H1 (cell line): ENCODE results near the gene HDGFL3. TPM values are rescaled to one million over a fixed set of nuclear protein-coding genes. Genes with fewer than 3 reads are reported as not detected.

Experiments used
- KDM4A ChIP-seq: IDR thresholded peaks from one replicate; pipeline ENCODE4 v1.7.1; 2012; ENCODE audit warnings: low read depth, mild to moderate bottlenecking, moderate library complexity, low read length, inconsistent platforms; ENCODE audit not compliant: severe bottlenecking
- MAX ChIP-seq: IDR thresholded peaks from 2 replicates; pipeline ENCODE4 v1.6.1; 2012; ENCODE audit warnings: inconsistent platforms
- RNF2 ChIP-seq: fragments of 200-900, 300-1000 bp; sonication (generic); IDR thresholded peaks from 2 replicates; pipeline ENCODE4 v1.7.1; 2016; ENCODE audit warnings: borderline replicate concordance, low read depth, mild to moderate bottlenecking, antibody characterized with exemption, low read length; ENCODE audit not compliant: poor library complexity, severe bottlenecking; ENCODE audit errors: missing control alignments
- polyA plus RNA-seq, 7 experiments: library from polyadenylated mRNA; depleted of rRNA in 3 of 7; stranded (reverse) in 5 of 7; unstranded in 2 of 7; fragments of >200 nt in 5 of 7; fragments of 200-250 nt in 2 of 7; gene quantifications; 1 replicate in 5 of 7; 2 replicates in 1 of 7; 4 replicates in 1 of 7; pipeline versions ENCODE4 v1.2.1 to v1.2.3, GENCODE V29; 2011 to 2013; ENCODE audit warnings: missing spikeins in 2 of 7, mixed read lengths in 2 of 7
- total RNA-seq: library from RNA; stranded (reverse); fragmentation: NEBNext Ultra II Directional; extraction: Animal tissue kit (Norgen Biotek cat#: 25700); gene quantifications from 2 replicates; pipeline ENCODE4 v1.2.1, GENCODE V29; 2021

Gene HDGFL3
- total and polyA plus RNA-seq, 2 of the 8 experiments (the other 6 are each of a cell fraction or from before 2014, with no cell fraction given) = 14.1 to 149 TPM

DNA sequence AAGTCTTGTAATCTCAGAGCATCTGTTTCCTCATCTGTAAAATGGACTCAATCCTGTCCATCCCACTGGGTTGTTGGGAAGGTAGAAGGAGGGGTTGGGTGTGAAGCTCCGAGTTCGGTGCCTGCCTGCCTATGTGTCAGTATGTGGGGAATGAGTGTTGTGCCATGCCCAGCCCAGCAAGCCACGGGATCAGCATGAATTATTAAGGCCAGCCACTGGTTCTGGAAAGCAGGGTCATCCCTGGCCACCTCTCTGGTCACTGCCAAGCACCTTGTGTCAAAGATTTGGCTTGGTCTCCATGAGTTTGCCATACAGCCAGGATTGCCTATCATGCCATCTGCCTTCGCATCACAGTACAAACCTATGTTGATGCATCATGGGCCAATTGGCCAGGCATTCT is 88.7 kb downstream of the HDGFL3 start (continued):
- TF ChIP-seq KDM4A = no peak
- no peak for TF ChIP-seq MAX
- TF ChIP-seq RNF2 = no peak
